ENCODE data around the gene SLC4A11.

Gene SLC4A11

GRCh38 chr20:3199206-3199605 is 39.8 kb downstream of the SLC4A11 start:
- Histone ChIP-seq H3K4me3 (ENCODE audit: severe bottlenecking) (no peak overlapping the region), H3K27me3 (ENCODE audit: insufficient read depth, poor library complexity, severe bottlenecking) (no peaks in the 10 kb centered on the region), H3K27ac (ENCODE audit: poor library complexity, severe bottlenecking) (no peak overlapping the region), H3K4me1 (ENCODE audit: insufficient read depth, poor library complexity, severe bottlenecking) (no peaks in the 10 kb centered on the region), H3K36me3 (ENCODE audit: low read depth) (peaks cover 65% of the 10 kb centered on the region), H3K9me3 (ENCODE audit: severe bottlenecking) (no peaks in the 10 kb centered on the region)
- DNase-seq (ENCODE audit: low spot score) (no peak), ATAC-seq (ENCODE audit: low read depth) (no peak)
- no peak for TF ChIP-seq CTCF (IDR thresholded peaks at IDR 0.05; ENCODE audit: poor library complexity, severe bottlenecking)

- no peak for DNase-seq (ENCODE audit: low spot score)
- Histone ChIP-seq H3K27me3 (ENCODE audit: insufficient read depth, poor library complexity, severe bottlenecking) (no peaks in the 10 kb centered on the region), H3K4me3 (ENCODE audit: severe bottlenecking) (no peak overlapping the region), H3K9me3 (ENCODE audit: severe bottlenecking) (no peaks in the 10 kb centered on the region), H3K36me3 (ENCODE audit: low read depth) (peaks cover 82% of the 10 kb centered on the region), H3K27ac (ENCODE audit: poor library complexity, severe bottlenecking) (no peak overlapping the region), H3K4me1 (ENCODE audit: insufficient read depth, poor library complexity, severe bottlenecking) (no peaks in the 10 kb centered on the region)
- ATAC-seq (ENCODE audit: low read depth): no peak
- TF ChIP-seq CTCF (IDR thresholded peaks at IDR 0.05; ENCODE audit: poor library complexity, severe bottlenecking): no peak
These were observed 43.3 kb downstream of the SLC4A11 start for GRCh38 chr20:3195590-3196237.

GRCh38 chr20:3194617-3195280 is 44.2 kb downstream of the SLC4A11 start:
- H3K27ac ChIP-seq (ENCODE audit: poor library complexity, severe bottlenecking): no peak overlapping the region
- no peak overlapping the region for H3K4me3 ChIP-seq (ENCODE audit: severe bottlenecking)
- peaks cover 80% of the 10 kb centered on the region for H3K36me3 ChIP-seq (ENCODE audit: low read depth)
- no peaks in the 10 kb centered on the region for H3K27me3 ChIP-seq (ENCODE audit: insufficient read depth, poor library complexity, severe bottlenecking)
- H3K4me1 ChIP-seq (ENCODE audit: insufficient read depth, poor library complexity, severe bottlenecking): no peaks in the 10 kb centered on the region
- no peak for TF ChIP-seq CTCF (IDR thresholded peaks at IDR 0.05; ENCODE audit: poor library complexity, severe bottlenecking)
- DNase-seq (ENCODE audit: low spot score): no peak
- no peak for ATAC-seq (ENCODE audit: low read depth)
- H3K9me3 ChIP-seq (ENCODE audit: severe bottlenecking): no peaks in the 10 kb centered on the region

- Histone ChIP-seq H3K4me3 (ENCODE audit: severe bottlenecking) (no peak overlapping the region), H3K27me3 (ENCODE audit: insufficient read depth, poor library complexity, severe bottlenecking) (no peaks in the 10 kb centered on the region), H3K27ac (ENCODE audit: poor library complexity, severe bottlenecking) (no peak overlapping the region), H3K36me3 (ENCODE audit: low read depth) (peaks cover 75% of the 10 kb centered on the region), H3K4me1 (ENCODE audit: insufficient read depth, poor library complexity, severe bottlenecking) (no peaks in the 10 kb centered on the region), H3K9me3 (ENCODE audit: severe bottlenecking) (no peaks in the 10 kb centered on the region)
- no peak for DNase-seq (ENCODE audit: low spot score)
- no peak for TF ChIP-seq CTCF (IDR thresholded peaks at IDR 0.05; ENCODE audit: poor library complexity, severe bottlenecking)
- no peak for ATAC-seq (ENCODE audit: low read depth)
These were observed 45.0 kb downstream of the SLC4A11 start for GRCh38 chr20:3193806-3194616.

All from RWPE2 (cell line).